C4-2B (cell line): ENCODE measurements around the gene GFPT2.

Experiments used
- CTCF ChIP-seq: fragments of 450-650 bp; conservative IDR thresholded peaks from 2 replicates; pipeline ENCODE4 v1.5.1; 2017; ENCODE audit warnings: mild to moderate bottlenecking
- ZFX ChIP-seq: fragments of 450-650 bp; IDR thresholded peaks from 2 replicates; pipeline ENCODE4 v1.6.1; 2017

GRCh38 chr5:180291234-180291940 is 61.7 kb downstream of the GFPT2 start:
- TF ChIP-seq CTCF, result peak; percentile 58
- peak; percentile 84 for TF ChIP-seq ZFX
